Measurements from ENCODE around the gene KNTC1. TPM values are rescaled to one million over a fixed set of nuclear protein-coding genes. Genes with fewer than 3 reads are reported as not detected.
"Not testable (repeated sequence)": the region's sequence is repeated elsewhere in the genome, so short reads cannot be mapped to it uniquely, and the experiment has no call there.

KNTC1 gene
- total RNA-seq, 1 experiment from 2014 or later = 55.8 TPM

GRCh38 chr12:122491991-122492390, 35.1 kb upstream of the KNTC1 start:
- Mint-ChIP-seq H3K36me3 (ENCODE audit: insufficient read depth, unreplicated experiment) (peaks cover 82% of the 10 kb centered on the region), H3K4me3 (ENCODE audit: unreplicated experiment) (no peak overlapping the region), H3K9me3 (ENCODE audit: unreplicated experiment) (no peaks in the 10 kb centered on the region), H3K27ac (ENCODE audit: unreplicated experiment) (peak overlapping the region; percentile 29), H3K4me1 (ENCODE audit: low read depth, unreplicated experiment) (peaks cover 18% of the 10 kb centered on the region), H3K27me3 (ENCODE audit: insufficient read depth, unreplicated experiment) (no peaks in the 10 kb centered on the region)
- peaks cover 2% of the 10 kb centered on the region; the same call in 1 of the 2 replicates for H3K36me3 ChIP-seq (ENCODE audit: control insufficient read depth, insufficient read depth, low read length)
- CTCF ChIA-PET = interaction anchor here (0.7 kb wide), 1 partner anchor 9 kb away, joined by 3 read pairs; the partner anchor contains the start of gene ZCCHC8
- intact Hi-C loops (cut with micrococcal nuclease; ENCODE audit: unreplicated experiment) = no loop called here
- BruUV-seq (replicated peaks) = no TSS peak
- TF ChIP-seq, protein P1, sequence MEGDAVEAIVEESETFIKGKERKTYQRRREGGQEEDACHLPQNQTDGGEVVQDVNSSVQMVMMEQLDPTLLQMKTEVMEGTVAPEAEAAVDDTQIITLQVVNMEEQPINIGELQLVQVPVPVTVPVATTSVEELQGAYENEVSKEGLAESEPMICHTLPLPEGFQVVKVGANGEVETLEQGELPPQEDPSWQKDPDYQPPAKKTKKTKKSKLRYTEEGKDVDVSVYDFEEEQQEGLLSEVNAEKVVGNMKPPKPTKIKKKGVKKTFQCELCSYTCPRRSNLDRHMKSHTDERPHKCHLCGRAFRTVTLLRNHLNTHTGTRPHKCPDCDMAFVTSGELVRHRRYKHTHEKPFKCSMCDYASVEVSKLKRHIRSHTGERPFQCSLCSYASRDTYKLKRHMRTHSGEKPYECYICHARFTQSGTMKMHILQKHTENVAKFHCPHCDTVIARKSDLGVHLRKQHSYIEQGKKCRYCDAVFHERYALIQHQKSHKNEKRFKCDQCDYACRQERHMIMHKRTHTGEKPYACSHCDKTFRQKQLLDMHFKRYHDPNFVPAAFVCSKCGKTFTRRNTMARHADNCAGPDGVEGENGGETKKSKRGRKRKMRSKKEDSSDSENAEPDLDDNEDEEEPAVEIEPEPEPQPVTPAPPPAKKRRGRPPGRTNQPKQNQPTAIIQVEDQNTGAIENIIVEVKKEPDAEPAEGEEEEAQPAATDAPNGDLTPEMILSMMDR (IDR thresholded peaks at IDR 0.05; ENCODE audit: insufficient read depth in 1 of 2, low read depth in 1 of 2, low read length in 1 of 2, severe bottlenecking in 1 of 2, unreplicated experiment in 1 of 2) = no peak
- no peaks in the 10 kb centered on the region for H3K9me3 ChIP-seq
- POLR2A ChIA-PET = interaction anchor here (0.9 kb wide), 1 partner anchor 9 kb away, joined by 5 read pairs; the partner anchor contains the start of gene ZCCHC8
- H3K4me1 ChIP-seq = peaks cover 19% of the 10 kb centered on the region
- DNase-seq = peak in 1 of 2 experiments; percentile 40
- no peak overlapping the region for H3K4me3 ChIP-seq (ENCODE audit: low read depth, low read length)
- H3K27me3 ChIP-seq (replicated peaks; ENCODE audit: control insufficient read depth, insufficient read depth, low read length) = no peaks in the 10 kb centered on the region

DNA sequence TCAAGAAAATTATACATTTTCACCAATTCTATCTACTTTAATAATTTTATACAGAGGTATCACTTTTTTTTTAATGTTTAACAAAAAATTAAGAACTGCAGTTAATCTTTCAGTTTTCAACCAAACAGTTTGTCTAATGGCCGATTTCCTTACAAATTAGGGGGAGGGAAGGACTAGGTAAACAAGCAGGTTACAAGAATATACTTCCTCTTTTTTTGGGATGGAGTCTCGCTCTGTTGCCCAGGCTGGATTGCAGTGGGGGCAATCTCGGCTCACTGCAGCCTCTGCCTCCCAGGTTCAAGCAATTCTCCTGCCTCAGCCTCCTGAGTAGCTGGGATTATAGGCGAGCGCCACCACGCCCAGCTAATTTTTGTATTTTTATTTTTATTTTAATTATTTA, 33.8 kb upstream of the KNTC1 start:
- H3K4me3 ChIP-seq (ENCODE audit: low read depth, low read length); CTCF ChIA-PET; H3K27me3 ChIP-seq (replicated peaks; ENCODE audit: control insufficient read depth, insufficient read depth, low read length); H3K9me3 Mint-ChIP-seq (ENCODE audit: unreplicated experiment); BruUV-seq (replicated peaks); H3K9me3 ChIP-seq; H3K4me3 Mint-ChIP-seq (ENCODE audit: unreplicated experiment); H3K27me3 Mint-ChIP-seq (ENCODE audit: insufficient read depth, unreplicated experiment); H3K27ac Mint-ChIP-seq (ENCODE audit: unreplicated experiment); H3K36me3 ChIP-seq (ENCODE audit: control insufficient read depth, insufficient read depth, low read length); DNase-seq; intact Hi-C loops (cut with micrococcal nuclease; ENCODE audit: unreplicated experiment): not testable (repeated sequence)
- peaks cover 18% of the 10 kb centered on the region for H3K4me1 Mint-ChIP-seq (ENCODE audit: low read depth, unreplicated experiment)
- peaks cover 19% of the 10 kb centered on the region for H3K4me1 ChIP-seq
- peaks cover 70% of the 10 kb centered on the region for H3K36me3 Mint-ChIP-seq (ENCODE audit: insufficient read depth, unreplicated experiment)
- POLR2A ChIA-PET = interaction anchor here (0.6 kb wide), 1 partner anchor 33 kb away, joined by 4 read pairs; no protein-coding TSS in a partner anchor

DNA sequence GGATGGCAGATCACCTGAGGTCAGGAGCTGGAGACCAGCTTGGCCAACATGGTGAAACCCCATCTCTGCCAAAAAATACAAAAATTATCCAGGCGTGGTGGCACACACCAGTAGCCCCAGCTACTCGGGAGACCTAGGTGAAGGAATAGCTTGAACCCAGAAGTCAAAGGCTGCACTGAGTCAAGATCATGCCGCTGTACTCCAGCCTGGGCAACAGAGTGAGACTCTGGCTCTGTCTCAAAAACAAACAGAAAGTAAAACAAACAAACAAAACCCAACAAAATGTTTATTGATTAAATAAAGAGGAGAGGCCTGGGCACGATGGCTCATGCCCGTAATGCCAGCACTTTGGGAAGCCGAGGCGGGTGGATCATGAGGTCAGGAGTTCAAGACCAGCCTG, 31.8 kb upstream of the KNTC1 start:
- DNase-seq = no peak
- ChIA-PET CTCF (interaction anchor here (1.5 kb wide), 1 partner anchor 95 kb away, joined by 3 read pairs; no protein-coding TSS in a partner anchor), POLR2A (interaction anchor here (0.6 kb wide), 1 partner anchor 30 kb away, joined by 9 read pairs; no protein-coding TSS in a partner anchor)
- intact Hi-C loops (cut with micrococcal nuclease; ENCODE audit: unreplicated experiment) = no loop called here
- H3K27me3 ChIP-seq (replicated peaks; ENCODE audit: control insufficient read depth, insufficient read depth, low read length) = no peaks in the 10 kb centered on the region
- H3K36me3 Mint-ChIP-seq (ENCODE audit: insufficient read depth, unreplicated experiment) = peaks cover 68% of the 10 kb centered on the region
- peaks cover 2% of the 10 kb centered on the region; the same call in 1 of the 2 replicates for H3K36me3 ChIP-seq (ENCODE audit: control insufficient read depth, insufficient read depth, low read length)
- H3K4me3 Mint-ChIP-seq (ENCODE audit: unreplicated experiment) = no peak overlapping the region
- no TSS peak for BruUV-seq (replicated peaks)
- no peaks in the 10 kb centered on the region for H3K9me3 Mint-ChIP-seq (ENCODE audit: unreplicated experiment)
- no peaks in the 10 kb centered on the region for H3K9me3 ChIP-seq
- peaks cover 9% of the 10 kb centered on the region for H3K4me1 ChIP-seq
- peaks cover 7% of the 10 kb centered on the region for H3K4me1 Mint-ChIP-seq (ENCODE audit: low read depth, unreplicated experiment)
- H3K27me3 Mint-ChIP-seq (ENCODE audit: insufficient read depth, unreplicated experiment) = no peaks in the 10 kb centered on the region
- no peak overlapping the region for H3K27ac Mint-ChIP-seq (ENCODE audit: unreplicated experiment)
- no peak overlapping the region for H3K4me3 ChIP-seq (ENCODE audit: low read depth, low read length)
- TF ChIP-seq, protein P1 (IDR thresholded peaks at IDR 0.05; ENCODE audit: insufficient read depth in 1 of 2, low read depth in 1 of 2, low read length in 1 of 2, severe bottlenecking in 1 of 2, unreplicated experiment in 1 of 2) = no peak

All from Caco-2 (cell line).